Liver (tissue), 9 donors: ENCODE data around the gene ZNF726. TPM values are rescaled to one million over a fixed set of nuclear protein-coding genes. Genes with fewer than 3 reads are reported as not detected.
A peak's percentile ranks its signal among the peaks of the same experiment; 100 is the strongest.
"Not testable (repeated sequence)": the region's sequence is repeated elsewhere in the genome, so short reads cannot be mapped to it uniquely, and the experiment has no call there.

ENCODE experiments used
- DNase-seq: peaks from one replicate; pipeline ENCODE4 v3.0.0-alpha.2; 2017; ENCODE audit warnings: low spot score
- H3K27ac ChIP-seq, 2 donors: one replicate each; pipeline ENCODE4 v1.7.0; 2013; ENCODE audit warnings: inconsistent platforms in 2 of 2, low read length in 2 of 2, control low read depth in 1 of 2, low read depth in 1 of 2, mild to moderate bottlenecking in 1 of 2
- H3K27me3 ChIP-seq, 4 donors: one replicate each; pipeline versions ENCODE4 v1.6.1 to v1.7.0; 2013; ENCODE audit warnings: low read length in 3 of 4, inconsistent platforms in 1 of 4, mild to moderate bottlenecking in 1 of 4, moderate library complexity in 1 of 4; ENCODE audit not compliant: control insufficient read depth in 4 of 4, insufficient read depth in 4 of 4
- H3K36me3 ChIP-seq, 4 donors: one replicate each; pipeline versions ENCODE4 v1.6.1 to v1.7.0; 2013; ENCODE audit warnings: low read length in 3 of 4, mild to moderate bottlenecking in 3 of 4, low read depth in 1 of 4, moderate library complexity in 1 of 4; ENCODE audit not compliant: control insufficient read depth in 4 of 4, insufficient read depth in 3 of 4
- H3K4me1 ChIP-seq, 4 donors: one replicate each; pipeline versions ENCODE4 v1.6.1 to v1.7.0; 2013; ENCODE audit warnings: low read length in 3 of 4, mild to moderate bottlenecking in 3 of 4, moderate library complexity in 1 of 4; ENCODE audit not compliant: control insufficient read depth in 4 of 4, insufficient read depth in 4 of 4
- H3K4me3 ChIP-seq, 3 donors: one replicate each; pipeline versions ENCODE4 v1.6.1 to v1.7.0; 2013; ENCODE audit warnings: low read length in 3 of 3, control low read depth in 1 of 3, low read depth in 1 of 3, mild to moderate bottlenecking in 1 of 3
- H3K9ac ChIP-seq, 2 donors: one replicate each; pipeline ENCODE4 v1.7.0; 2013; ENCODE audit warnings: low read length in 2 of 2, mild to moderate bottlenecking in 2 of 2, moderate library complexity in 2 of 2, control low read depth in 1 of 2, low read depth in 1 of 2
- H3K9me3 ChIP-seq, 4 donors: one replicate each; pipeline versions ENCODE4 v1.6.1 to v1.7.0; 2013; ENCODE audit warnings: low read length in 3 of 4; ENCODE audit not compliant: control insufficient read depth in 4 of 4
- ATF3 ChIP-seq: IDR thresholded peaks from 2 replicates; pipeline ENCODE4 v1.6.1; 2016; ENCODE audit warnings: antibody characterized with exemption
- CTCF ChIP-seq: fragments of 150-350 bp; IDR thresholded peaks from 2 replicates; pipeline ENCODE4 v1.5.1; 2017; ENCODE audit warnings: improper control_type of control experiment, low read depth, low read length; ENCODE audit not compliant: missing input control
- EGR1 ChIP-seq, 2 donors: IDR thresholded peaks; 2 replicates each; pipeline ENCODE4 v1.6.1; 2016 to 2018; ENCODE audit warnings: antibody characterized with exemption in 2 of 2, low read depth in 2 of 2
- FOXA1 ChIP-seq: IDR thresholded peaks from 2 replicates; pipeline ENCODE4 v1.6.1; 2016; ENCODE audit warnings: antibody characterized with exemption
- FOXA2 ChIP-seq: IDR thresholded peaks from 2 replicates; pipeline ENCODE4 v1.6.1; 2016; ENCODE audit warnings: antibody characterized with exemption
- GABPA ChIP-seq, 2 donors: IDR thresholded peaks in 1 of 2; conservative IDR thresholded peaks in 1 of 2; 2 replicates each; pipeline ENCODE4 v1.6.1; 2016; ENCODE audit warnings: antibody characterized with exemption in 2 of 2, mild to moderate bottlenecking in 1 of 2, moderate library complexity in 1 of 2
- HNF4A ChIP-seq, 2 donors: conservative IDR thresholded peaks; 2 replicates each; pipeline ENCODE4 v1.6.1; 2016; ENCODE audit warnings: antibody characterized with exemption in 2 of 2, mild to moderate bottlenecking in 2 of 2
- HNF4G ChIP-seq: IDR thresholded peaks from 2 replicates; pipeline ENCODE4 v1.6.1; 2016; ENCODE audit warnings: antibody characterized with exemption
- JUND ChIP-seq, 2 donors: IDR thresholded peaks; 2 replicates each; pipeline ENCODE4 v1.6.1; 2016; ENCODE audit warnings: antibody characterized with exemption in 2 of 2
- MAX ChIP-seq: IDR thresholded peaks from 2 replicates; pipeline ENCODE4 v1.6.1; 2016; ENCODE audit warnings: antibody characterized with exemption
- NR2F2 ChIP-seq: IDR thresholded peaks from 2 replicates; pipeline ENCODE4 v1.6.1; 2016; ENCODE audit warnings: antibody characterized with exemption
- RAD21 ChIP-seq, 2 donors: IDR thresholded peaks; 2 replicates each; pipeline ENCODE4 v1.6.1; 2016; ENCODE audit warnings: antibody characterized with exemption in 2 of 2, mild to moderate bottlenecking in 2 of 2
- REST ChIP-seq: IDR thresholded peaks from 2 replicates; pipeline ENCODE4 v1.6.1; 2016; ENCODE audit warnings: antibody characterized with exemption, mild to moderate bottlenecking
- RXRA ChIP-seq, 2 donors: IDR thresholded peaks; 2 replicates each; pipeline ENCODE4 v1.6.1; 2017 to 2018; ENCODE audit warnings: antibody characterized with exemption in 2 of 2, mild to moderate bottlenecking in 1 of 2
- SP1 ChIP-seq: IDR thresholded peaks from 2 replicates; pipeline ENCODE4 v1.6.1; 2018; ENCODE audit warnings: antibody characterized with exemption, mild to moderate bottlenecking
- TAF1 ChIP-seq: conservative IDR thresholded peaks from 2 replicates; pipeline ENCODE4 v1.6.1; 2016; ENCODE audit warnings: antibody characterized with exemption, mild to moderate bottlenecking
- YY1 ChIP-seq: IDR thresholded peaks from 2 replicates; pipeline ENCODE4 v1.6.1; 2016; ENCODE audit warnings: antibody characterized with exemption, mild to moderate bottlenecking
- ZBTB33 ChIP-seq: IDR thresholded peaks from 2 replicates; pipeline ENCODE4 v1.6.1; 2016; ENCODE audit warnings: antibody characterized with exemption
- WGBS: extraction: QIAGEN DNeasy Blood & Tissue Kit; methylation state at CpG from one replicate; pipeline ENCODE4 v1.1.7; 2013; 5-methylcytosine and 5-hydroxymethylcytosine counted together
- polyA plus RNA-seq, 2 donors: library from polyadenylated mRNA; stranded (reverse) in 1 of 2; unstranded in 1 of 2; fragments of 200-250 nt in 1 of 2; fragments of >200 nt in 1 of 2; fragmentation: Nextera tagmentation in 1 of 2; extraction: Ambion mirVana in 1 of 2; gene quantifications; one replicate each; pipeline versions ENCODE4 v1.2.1 to v1.2.3, GENCODE V29; 2013 to 2015
- total RNA-seq, 2 donors: library from RNA; depleted of rRNA; stranded (reverse); fragments of >200 nt; gene quantifications; one replicate each; pipeline ENCODE4 v1.2.3, GENCODE V29; 2014
- donor health status: healthy.
- donor health status: healthy.
- donor health status: healthy.
- donor health status: healthy.
- donor health status: healthy.

Gene ZNF726
- total and polyA plus RNA-seq, 4 donors = 0.57 to 8.0 (median 1.1) TPM

GRCh38 chr19:23925285-23925684 lies 10.6 kb downstream of the ZNF726 start:
- H3K4me3 ChIP-seq = no peak overlapping the region
- WGBS = 97% methylated on average over 5 of the region's 5 CpGs
- TF ChIP-seq RAD21 (IDR thresholded peaks at IDR 0.05) = no peak
- TF ChIP-seq JUND (IDR thresholded peaks at IDR 0.05) = no peak
- TF ChIP-seq SP1 = no peak
- no peak for TF ChIP-seq ZBTB33
- no peak for TF ChIP-seq HNF4A (conservative IDR thresholded peaks at IDR 0.05)
- H3K27me3 ChIP-seq = no peaks in the 10 kb centered on the region
- peaks cover 0 to 3% (median 1%) of the 10 kb centered on the region in 4 donors for H3K36me3 ChIP-seq
- no peaks in the 10 kb centered on the region for H3K4me1 ChIP-seq
- no peak overlapping the region for H3K9ac ChIP-seq
- DNase-seq = no peak
- no peak overlapping the region for H3K27ac ChIP-seq
- H3K9me3 ChIP-seq = no peaks in the 10 kb centered on the region

GRCh38 chr19:23932878-23933277 lies 18.2 kb downstream of the ZNF726 start:
- H3K27ac ChIP-seq = no peak overlapping the region
- peaks cover 0 to 3% (median 0%) of the 10 kb centered on the region in 4 donors for H3K36me3 ChIP-seq
- no peaks in the 10 kb centered on the region for H3K4me1 ChIP-seq
- DNase-seq = no peak
- H3K27me3 ChIP-seq = no peaks in the 10 kb centered on the region
- H3K9ac ChIP-seq = no peak overlapping the region
- 100% methylated on average over 1 of the region's 1 CpG for WGBS
- H3K9me3 ChIP-seq = peaks cover 16 to 46% (median 23%) of the 10 kb centered on the region in 4 donors
- TF ChIP-seq CTCF (no peak), RXRA (IDR thresholded peaks at IDR 0.05) (no peak), ZBTB33 (no peak), ATF3 (no peak), NR2F2 (no peak), YY1 (no peak), EGR1 (IDR thresholded peaks at IDR 0.05; ENCODE audit: low read depth in 2 of 2) (no peak), FOXA1 (no peak), HNF4G (no peak), REST (no peak), GABPA (IDR thresholded peaks at IDR 0.05 in 1 of 2, conservative IDR thresholded peaks at IDR 0.05 in 1 of 2) (no peak), FOXA2 (no peak), RAD21 (IDR thresholded peaks at IDR 0.05) (no peak), TAF1 (no peak), SP1 (no peak), MAX (no peak), JUND (IDR thresholded peaks at IDR 0.05) (no peak), HNF4A (conservative IDR thresholded peaks at IDR 0.05) (no peak)
- H3K4me3 ChIP-seq = peak overlapping the region in 2 of 3 donors; percentile 21 to 36

- peaks cover 13 to 36% (median 20%) of the 10 kb centered on the region in 4 donors for H3K9me3 ChIP-seq
- H3K4me1 ChIP-seq, H3K4me3 ChIP-seq, H3K36me3 ChIP-seq, H3K27me3 ChIP-seq, H3K27ac ChIP-seq, DNase-seq, H3K9ac ChIP-seq: not testable (repeated sequence)
- WGBS = 98% methylated on average over 28 of the region's 29 CpGs
Measured at GRCh38 chr19:23937031-23937430, 22.3 kb downstream of the ZNF726 start.
